Lower leg skin (tissue), 4 donors: ENCODE data around the gene TDRD3. TPM values are rescaled to one million over a fixed set of nuclear protein-coding genes. Genes with fewer than 3 reads are reported as not detected.

Source experiments
- DNase-seq, 2 donors: peaks; one replicate each; pipeline ENCODE4 v3.0.0-alpha.2; 2019; ENCODE audit warnings: low spot score in 2 of 2
- H3K4me3 ChIP-seq: fragments of 200-600 bp; sonication (generic); 2 replicates; pipeline ENCODE4 v1.5.1; 2017; ENCODE audit warnings: mild to moderate bottlenecking, low read depth; ENCODE audit not compliant: poor library complexity, severe bottlenecking
- POLR2A ChIP-seq, 2 donors: fragments of 450-650 bp; IDR thresholded peaks; one replicate each; pipeline ENCODE4 v1.6.1; 2016 to 2017; ENCODE audit warnings: antibody characterized with exemption in 2 of 2, mild to moderate bottlenecking in 1 of 2, moderate library complexity in 1 of 2
- WGBS, 2 donors: methylation state at CpG; one replicate each; pipeline ENCODE4 v1.1.5; 2018; 5-methylcytosine and 5-hydroxymethylcytosine counted together
- intact Hi-C: fragments of 100-400 bp; cut with DNase I; formaldehyde crosslinking; loops from one replicate; pipeline ENCODE4 v1.15.0; 2023; ENCODE audit warnings: low total_unique reads
- total RNA-seq, 4 donors: library from RNA; depleted of rRNA; stranded (reverse); fragments of >200 nt; gene quantifications; one replicate each; pipeline ENCODE4 v1.1.0, GENCODE V29; 2016
- TF ChIP-seq, protein P1 (sequence below), 3 donors: fragments of 450-650 bp; IDR thresholded peaks; one replicate each; pipeline ENCODE4 v1.5.1; 2016; ENCODE audit warnings: antibody characterized with exemption in 3 of 3, mild to moderate bottlenecking in 3 of 3, moderate library complexity in 2 of 3

The TDRD3 gene
- total RNA-seq, 4 donors from 2014 or later = 12.5 to 21.5 (median 18.2) TPM

DNA sequence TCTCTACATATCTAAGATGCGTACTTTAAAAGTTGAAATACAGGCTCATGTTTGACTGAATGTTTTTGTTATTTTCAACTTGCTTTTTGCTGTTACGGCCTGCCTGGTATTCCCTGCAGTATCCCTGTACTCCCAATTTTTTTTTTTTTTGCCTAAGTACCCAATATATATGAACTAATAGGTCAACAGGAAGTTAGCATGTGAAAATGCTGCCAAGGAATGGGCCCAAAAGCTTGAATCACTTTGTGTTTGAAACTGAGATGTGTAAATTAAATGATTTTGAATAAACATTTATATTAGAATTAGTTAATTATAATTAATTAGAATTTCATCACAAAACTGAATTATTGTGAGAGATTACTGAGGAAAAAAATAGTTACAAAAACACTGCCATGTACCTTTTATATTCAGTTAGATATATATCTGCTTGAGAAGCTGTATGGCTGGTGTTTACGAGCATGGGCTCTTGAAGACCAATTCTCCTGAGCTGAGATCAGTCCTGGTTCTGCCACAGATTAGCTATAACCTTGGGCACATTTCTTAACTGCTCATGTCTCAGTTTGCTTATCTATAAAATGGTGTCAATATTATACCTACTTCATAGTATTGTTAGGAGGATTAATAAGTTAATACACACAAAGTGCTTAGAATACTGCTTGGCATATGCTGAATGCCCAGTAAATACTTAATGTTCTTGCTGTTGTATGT lies 16.0 kb downstream of the TDRD3 start:
- TF ChIP-seq, protein P1, sequence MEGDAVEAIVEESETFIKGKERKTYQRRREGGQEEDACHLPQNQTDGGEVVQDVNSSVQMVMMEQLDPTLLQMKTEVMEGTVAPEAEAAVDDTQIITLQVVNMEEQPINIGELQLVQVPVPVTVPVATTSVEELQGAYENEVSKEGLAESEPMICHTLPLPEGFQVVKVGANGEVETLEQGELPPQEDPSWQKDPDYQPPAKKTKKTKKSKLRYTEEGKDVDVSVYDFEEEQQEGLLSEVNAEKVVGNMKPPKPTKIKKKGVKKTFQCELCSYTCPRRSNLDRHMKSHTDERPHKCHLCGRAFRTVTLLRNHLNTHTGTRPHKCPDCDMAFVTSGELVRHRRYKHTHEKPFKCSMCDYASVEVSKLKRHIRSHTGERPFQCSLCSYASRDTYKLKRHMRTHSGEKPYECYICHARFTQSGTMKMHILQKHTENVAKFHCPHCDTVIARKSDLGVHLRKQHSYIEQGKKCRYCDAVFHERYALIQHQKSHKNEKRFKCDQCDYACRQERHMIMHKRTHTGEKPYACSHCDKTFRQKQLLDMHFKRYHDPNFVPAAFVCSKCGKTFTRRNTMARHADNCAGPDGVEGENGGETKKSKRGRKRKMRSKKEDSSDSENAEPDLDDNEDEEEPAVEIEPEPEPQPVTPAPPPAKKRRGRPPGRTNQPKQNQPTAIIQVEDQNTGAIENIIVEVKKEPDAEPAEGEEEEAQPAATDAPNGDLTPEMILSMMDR (IDR thresholded peaks at IDR 0.05) = no peak
- TF ChIP-seq POLR2A (IDR thresholded peaks at IDR 0.05) = no peak
- WGBS, 2 donors = 88 to 96% methylated on average over 3 of the region's 3 CpGs
- intact Hi-C loops = no loop called here
- no peak overlapping the region for H3K4me3 ChIP-seq
- DNase-seq = no peak

DNA sequence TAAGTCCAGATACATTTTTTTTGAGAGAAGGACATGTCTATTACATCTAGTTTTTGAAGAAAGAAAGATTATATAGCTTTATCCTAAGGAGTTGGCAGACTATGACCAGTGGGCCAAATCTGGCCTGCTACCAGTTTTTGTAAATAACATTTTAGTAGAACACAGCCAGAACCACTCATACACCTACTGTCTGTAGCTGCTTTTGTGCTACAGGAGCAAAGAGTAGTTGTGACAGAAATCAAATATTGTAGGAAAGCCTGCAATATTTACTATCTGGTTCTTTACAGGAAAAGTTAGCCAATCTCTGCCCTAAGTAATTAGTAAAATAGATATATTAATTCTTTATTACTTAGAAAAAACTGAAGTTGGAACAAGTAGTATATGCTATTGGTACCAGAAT lies 17.2 kb downstream of the TDRD3 start:
- TF ChIP-seq, protein P1 (IDR thresholded peaks at IDR 0.05) = no peak
- TF ChIP-seq POLR2A (IDR thresholded peaks at IDR 0.05) = no peak
- no peak overlapping the region for H3K4me3 ChIP-seq
- DNase-seq = no peak
- intact Hi-C loops = no loop called here

DNA sequence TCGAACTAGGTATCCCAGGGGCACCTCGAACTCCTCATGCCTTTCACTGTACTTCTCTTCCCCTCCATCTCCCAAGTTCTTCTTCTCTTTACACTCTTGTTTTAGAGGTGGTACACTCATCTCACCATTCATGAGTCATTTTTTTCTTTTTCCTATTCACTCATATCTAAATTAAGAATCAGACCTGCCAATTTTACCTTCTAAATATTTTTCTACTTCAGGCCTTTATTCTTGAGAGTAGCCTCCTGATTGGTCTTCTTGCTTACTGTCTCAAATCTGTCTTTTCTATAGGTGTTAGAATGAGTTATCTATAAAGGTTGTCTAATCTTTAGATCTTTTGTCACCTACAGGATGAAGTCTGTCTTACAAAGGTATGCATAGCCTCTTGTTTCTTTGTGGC lies 20.7 kb downstream of the TDRD3 start:
- no peak overlapping the region for H3K4me3 ChIP-seq
- 95% methylated on average over 2 of the region's 2 CpGs for WGBS, 2 donors
- intact Hi-C loops = no loop called here
- no peak for DNase-seq
- TF ChIP-seq, protein P1 (IDR thresholded peaks at IDR 0.05) = no peak
- no peak for TF ChIP-seq POLR2A (IDR thresholded peaks at IDR 0.05)

DNA sequence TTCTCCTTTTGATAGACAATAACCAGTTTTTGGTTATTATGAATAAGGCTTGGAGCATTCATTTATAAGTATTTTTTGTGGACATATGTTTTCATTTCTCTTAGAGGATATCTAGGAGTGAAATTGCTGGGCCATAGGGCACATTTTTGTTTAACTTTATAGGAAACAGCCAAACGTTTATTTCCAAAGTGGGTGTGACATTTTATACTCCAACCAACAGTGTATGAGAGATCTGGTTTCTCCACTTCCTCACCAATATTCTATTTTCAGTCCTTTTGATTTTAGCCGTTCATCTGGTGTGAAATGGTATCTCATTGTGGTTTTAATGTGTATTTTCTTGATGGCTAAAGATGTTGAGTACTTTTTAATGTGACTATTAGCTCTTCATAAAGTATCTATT lies 21.9 kb downstream of the TDRD3 start:
- intact Hi-C loops = no loop called here
- WGBS, 2 donors = 71 to 75% methylated on average over 2 of the region's 2 CpGs
- no peak for DNase-seq
- no peak overlapping the region for H3K4me3 ChIP-seq
- no peak for TF ChIP-seq POLR2A (IDR thresholded peaks at IDR 0.05)
- TF ChIP-seq, protein P1 (IDR thresholded peaks at IDR 0.05) = no peak

DNA sequence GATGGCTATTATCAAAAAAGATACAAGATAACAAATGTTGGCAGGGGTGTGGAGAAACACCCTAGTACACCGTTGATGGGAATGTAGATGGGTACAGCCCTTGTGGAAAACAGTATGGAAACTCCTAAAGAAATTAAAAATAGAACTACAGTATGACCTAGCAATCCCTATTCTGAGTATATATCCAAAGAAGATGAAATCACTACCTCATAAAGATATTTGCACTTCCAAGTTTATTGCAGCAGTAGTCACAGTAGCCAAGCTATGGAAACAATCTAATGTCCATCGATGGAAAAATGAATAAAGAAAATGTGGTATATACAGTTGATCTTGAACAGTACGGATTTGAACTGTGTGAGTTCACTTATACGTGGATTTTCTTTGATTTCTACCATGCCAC lies 28.3 kb downstream of the TDRD3 start:
- WGBS, 2 donors = 83 to 86% methylated on average over 4 of the region's 4 CpGs
- H3K4me3 ChIP-seq = no peak overlapping the region
- no peak for DNase-seq
- intact Hi-C loops = no loop called here
- no peak for TF ChIP-seq POLR2A (IDR thresholded peaks at IDR 0.05)
- TF ChIP-seq, protein P1 (IDR thresholded peaks at IDR 0.05) = no peak

DNA sequence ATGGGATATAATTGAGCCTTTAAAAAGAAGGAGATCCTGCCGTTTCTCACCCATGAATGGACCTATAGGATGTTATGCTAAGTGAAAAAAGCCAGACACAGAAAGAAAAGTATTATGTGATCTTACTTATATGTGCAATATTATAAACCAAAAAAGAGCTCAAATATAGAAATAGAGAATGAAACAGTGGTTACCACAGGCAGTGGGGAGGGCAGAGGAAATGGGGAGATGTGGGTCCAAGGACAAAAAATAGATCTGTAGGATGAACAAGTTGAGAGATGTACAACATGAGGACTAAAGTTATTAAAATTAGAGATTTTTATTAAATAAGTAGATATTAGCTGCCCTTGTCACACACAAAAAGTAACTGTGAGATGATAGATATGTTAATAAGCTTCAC lies 29.1 kb downstream of the TDRD3 start:
- TF ChIP-seq, protein P1 (IDR thresholded peaks at IDR 0.05) = no peak
- TF ChIP-seq POLR2A (IDR thresholded peaks at IDR 0.05) = no peak
- WGBS, 2 donors = 69 to 82% methylated on average over 1 of the region's 1 CpG
- no peak overlapping the region for H3K4me3 ChIP-seq
- no peak for DNase-seq
- intact Hi-C loops = no loop called here
